ENCODE data around the gene SNX25.

DNA sequence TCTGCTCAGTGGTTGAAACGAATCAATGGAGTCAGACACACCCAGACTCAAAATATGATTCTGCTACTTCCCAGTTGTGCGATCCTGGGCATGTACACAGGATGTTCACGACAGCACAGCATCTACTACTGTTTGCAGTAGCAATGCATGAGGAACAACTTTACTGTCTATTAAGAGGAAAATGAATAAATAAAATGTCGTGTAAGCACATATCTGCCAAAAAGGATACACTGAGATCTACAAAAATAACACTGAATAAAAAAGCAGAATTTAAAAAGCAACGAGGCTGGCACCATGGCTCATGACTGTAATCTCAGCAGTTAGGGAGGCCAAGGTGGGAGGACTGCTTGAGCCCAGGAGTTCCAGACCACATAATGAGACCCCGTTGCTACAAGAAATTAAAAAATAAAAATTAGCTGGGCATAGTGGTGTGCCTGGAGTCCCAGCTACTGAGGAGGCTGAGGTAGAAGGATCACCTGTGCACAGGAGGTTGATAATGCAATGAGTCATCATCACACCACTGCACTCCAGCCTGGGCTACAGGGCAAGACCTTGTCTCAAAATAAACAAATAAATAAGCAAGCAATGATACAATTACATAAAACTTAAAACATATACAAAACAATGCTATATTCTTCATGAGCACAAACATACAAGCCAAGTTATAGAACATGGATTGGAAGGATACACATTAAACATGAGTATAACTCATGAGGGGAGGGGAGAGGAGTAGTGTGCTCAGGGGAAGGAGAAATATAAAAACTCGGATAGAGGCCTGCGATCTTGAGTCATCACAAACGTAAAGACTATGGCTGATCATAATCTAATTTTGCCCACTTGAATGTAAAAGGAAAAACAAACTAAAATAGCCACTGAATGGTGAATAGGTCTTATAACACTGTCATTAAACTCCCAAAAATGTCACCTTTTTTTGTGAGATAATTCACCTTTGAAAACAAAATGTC lies 14.2 kb upstream of the SNX25 start:
- TF ChIP-seq, protein P1, sequence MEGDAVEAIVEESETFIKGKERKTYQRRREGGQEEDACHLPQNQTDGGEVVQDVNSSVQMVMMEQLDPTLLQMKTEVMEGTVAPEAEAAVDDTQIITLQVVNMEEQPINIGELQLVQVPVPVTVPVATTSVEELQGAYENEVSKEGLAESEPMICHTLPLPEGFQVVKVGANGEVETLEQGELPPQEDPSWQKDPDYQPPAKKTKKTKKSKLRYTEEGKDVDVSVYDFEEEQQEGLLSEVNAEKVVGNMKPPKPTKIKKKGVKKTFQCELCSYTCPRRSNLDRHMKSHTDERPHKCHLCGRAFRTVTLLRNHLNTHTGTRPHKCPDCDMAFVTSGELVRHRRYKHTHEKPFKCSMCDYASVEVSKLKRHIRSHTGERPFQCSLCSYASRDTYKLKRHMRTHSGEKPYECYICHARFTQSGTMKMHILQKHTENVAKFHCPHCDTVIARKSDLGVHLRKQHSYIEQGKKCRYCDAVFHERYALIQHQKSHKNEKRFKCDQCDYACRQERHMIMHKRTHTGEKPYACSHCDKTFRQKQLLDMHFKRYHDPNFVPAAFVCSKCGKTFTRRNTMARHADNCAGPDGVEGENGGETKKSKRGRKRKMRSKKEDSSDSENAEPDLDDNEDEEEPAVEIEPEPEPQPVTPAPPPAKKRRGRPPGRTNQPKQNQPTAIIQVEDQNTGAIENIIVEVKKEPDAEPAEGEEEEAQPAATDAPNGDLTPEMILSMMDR (IDR thresholded peaks at IDR 0.05) = no peak
- TF ChIP-seq POLR2A (IDR thresholded peaks at IDR 0.05) (no peak), POLR2AphosphoS5 (IDR thresholded peaks at IDR 0.05) (no peak), EP300 (IDR thresholded peaks at IDR 0.05) (no peak)
